ENCODE results near the gene YY1.
"Not testable (repeated sequence)": the region's sequence is repeated elsewhere in the genome, so short reads cannot be mapped to it uniquely, and the experiment has no call there.

YY1 gene

DNA sequence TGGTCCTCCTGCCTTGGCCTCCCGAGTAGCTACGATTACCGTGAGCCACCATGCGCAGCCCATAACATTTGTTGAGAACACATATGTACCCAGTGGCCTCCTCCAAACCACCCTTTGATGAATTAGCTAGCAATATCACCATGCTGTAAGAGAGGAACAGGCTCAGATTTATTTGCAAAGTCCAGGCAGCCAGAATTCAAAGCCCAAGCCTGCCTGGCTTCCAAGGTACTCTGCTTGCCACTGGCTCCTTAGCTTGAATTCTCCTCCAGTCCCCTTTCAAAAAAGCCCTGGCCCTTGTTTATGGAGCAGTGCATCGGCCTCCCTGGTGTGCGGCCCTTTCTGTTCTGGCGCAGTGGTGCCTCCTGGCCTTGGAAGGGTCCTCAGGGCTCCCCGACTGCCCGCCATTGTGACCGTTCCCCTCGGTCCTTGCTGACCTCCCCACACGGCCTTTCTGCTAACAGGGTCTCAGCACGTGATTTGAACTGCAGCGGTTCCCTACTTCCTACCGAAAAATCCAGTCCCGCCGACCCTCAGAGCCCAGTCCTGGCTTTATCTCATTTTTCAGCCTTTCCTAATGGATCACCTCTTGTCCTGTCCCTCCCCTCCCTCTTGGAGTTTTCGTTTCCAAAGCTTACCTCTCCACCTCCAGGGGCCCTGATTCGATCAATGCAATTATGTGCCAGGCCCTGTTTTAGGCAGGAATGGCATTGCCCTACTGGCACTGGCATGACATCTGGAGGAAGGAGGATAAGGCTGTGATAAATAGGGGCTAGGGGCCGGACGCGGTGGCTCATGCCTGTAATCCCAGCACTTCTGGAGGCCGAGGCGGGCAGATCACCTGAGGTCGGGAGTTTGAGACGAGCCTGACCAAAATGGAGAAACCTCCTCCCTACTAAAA is 45.3 kb downstream of the YY1 start:
- no peak for DNase-seq

DNA sequence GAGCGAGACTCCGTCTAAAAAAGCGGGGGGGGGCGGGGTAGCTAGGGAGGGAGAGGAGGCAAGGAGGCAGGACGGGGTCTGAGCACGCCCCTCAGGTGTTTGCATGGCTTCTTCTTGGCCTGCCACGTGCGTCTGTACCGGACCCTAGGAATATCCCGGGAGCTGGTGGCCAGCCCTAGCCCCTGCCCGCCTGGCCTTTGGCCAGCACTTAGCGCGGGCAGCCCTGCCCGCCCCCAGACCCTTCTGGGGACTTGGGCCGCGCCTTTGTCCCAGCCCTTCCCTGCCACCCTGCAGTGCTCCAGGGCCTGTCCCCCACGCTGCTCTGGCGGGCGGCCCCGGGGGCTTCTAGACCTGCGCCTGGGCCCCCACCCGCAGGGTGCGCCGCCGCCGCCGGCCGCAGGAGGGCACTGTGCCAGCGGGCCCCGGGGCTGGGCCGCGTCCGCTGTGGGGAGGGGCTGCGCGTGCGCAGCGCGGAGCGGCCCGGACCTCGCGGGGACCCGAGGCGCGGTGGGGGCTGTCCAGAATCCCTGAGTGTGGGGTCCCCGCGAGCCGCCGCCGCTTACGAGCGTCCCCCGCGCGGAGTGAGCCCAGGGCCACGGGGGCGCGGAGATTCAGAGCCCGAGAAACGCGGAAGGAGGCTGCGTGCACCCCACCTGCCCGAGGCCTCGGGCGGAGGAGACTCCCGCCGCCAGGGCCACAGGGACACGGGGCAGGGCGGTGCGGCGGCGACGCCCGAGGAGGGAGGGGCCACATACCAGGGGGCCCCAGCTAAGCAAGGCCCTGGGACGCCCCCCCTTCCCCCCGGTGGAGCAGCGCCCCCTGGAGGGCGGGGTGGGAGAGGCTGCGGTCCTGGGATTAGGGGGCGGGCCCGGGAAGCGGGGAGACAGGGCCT is 46.3 kb downstream of the YY1 start:
- DNase-seq: peak in 28 of 51 donors; percentile 32 to 76 (median 56)

DNA sequence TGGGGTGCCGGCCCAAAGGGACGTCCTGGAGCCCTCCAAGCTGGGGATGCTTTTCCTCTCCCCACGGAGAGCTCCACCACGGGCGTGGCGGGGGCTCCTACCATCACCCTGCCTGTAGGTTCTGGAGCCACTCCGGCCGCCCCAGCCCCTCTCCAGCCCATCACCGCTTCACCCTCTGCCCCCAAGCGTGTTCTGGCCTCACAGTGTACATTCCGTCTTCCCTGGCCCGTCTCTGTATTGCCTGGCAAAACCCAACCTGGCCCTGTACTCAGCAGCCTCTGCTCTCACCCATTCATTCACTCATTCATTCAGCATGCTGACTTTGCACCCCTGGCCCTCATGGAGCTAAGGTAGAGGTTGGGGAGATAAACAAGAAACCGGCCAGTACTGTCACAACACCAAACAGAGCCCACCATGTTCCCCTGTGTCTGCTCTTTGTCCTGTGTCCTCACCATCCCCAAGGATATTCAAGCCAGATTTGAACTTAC is 47.0 kb downstream of the YY1 start:
- DNase-seq: no peak

DNA sequence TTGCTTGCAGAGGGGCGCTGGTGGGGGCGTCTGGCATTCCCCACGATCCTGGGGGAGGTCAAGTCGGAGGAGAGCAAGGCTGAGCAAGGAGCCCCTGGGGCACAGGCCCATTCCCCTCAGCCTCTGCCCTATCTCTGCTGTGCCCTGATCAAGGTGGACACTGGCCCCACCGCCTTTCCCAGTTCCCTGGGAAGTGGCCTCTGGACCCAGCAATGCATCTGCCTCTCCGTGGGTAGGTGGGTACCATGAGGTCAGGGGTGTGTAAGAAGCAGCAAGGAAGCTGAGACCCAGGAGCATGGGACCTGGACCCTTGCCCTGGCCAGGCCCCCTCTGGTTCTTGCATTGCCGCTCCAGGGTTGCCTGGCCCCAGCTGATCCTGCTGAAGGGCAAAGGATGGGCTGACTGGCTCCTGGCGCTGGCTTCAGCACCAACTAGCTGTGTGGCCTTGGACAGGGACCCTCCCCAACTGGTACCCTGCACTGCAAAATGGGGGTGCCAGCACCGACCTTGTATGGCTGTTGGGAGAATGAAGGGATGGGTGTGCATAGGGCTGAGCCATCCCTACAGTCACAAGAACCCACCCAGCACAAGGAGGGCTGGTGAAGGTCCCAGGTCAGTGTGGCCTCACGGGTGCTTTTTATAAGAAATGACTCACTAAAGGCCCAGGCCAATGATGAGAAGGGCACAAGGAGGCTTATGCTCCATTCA is 47.7 kb downstream of the YY1 start:
- DNase-seq: no peak

DNA sequence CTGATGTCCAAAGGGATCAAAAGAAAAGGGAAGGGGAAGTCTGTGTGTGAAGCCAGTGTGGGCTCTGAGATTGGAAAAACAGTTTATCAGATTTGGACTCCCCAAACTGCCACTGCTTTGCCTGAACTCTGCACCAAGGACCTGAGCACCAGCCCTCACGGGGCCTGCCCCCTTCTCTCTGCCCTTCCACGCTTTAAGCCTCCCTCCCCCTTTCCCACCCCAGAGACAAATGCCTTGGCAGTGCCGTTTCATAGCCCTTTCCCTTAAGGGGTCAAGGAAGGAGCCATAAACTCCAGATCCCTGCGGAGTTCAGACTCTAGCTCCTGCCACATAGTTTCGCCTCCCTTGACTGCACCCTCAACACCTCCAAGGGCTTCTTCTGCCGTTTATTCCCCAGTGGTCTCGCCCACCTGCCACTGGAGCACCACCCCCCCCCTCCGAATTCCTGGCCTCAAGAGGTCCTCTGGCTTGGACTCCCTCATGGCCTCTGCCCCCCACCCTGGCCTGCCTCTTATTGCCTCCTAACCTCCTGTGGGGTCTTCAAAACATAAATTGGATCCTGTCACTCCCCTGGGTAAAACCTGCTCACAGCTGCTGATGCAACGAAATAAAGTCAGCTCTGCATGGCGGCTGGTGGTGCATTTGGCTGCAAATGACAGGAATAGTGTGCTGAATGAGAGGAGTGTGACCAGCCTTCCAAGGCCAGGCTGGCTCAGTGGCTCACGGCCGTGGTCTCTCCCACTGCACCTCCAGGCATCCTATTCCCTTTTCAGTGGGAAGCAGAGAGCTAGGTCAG is 48.5 kb downstream of the YY1 start:
- DNase-seq: no peak

DNA sequence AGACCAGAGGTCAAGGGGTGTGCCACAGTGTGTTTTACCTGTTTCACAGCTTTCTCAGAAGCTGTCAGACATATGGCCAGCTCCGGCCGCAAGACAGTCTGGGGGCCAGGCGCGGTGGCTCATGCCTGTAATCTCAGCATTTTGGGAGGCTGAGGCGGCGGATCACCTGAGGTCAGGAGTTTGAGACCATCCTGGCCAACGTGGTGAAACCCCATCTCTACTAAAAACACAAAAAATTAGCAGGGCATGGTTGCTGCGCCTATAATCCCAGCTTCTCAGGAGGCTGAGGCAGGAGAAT is 49.0 kb downstream of the YY1 start:
- not testable (repeated sequence) for DNase-seq

DNA sequence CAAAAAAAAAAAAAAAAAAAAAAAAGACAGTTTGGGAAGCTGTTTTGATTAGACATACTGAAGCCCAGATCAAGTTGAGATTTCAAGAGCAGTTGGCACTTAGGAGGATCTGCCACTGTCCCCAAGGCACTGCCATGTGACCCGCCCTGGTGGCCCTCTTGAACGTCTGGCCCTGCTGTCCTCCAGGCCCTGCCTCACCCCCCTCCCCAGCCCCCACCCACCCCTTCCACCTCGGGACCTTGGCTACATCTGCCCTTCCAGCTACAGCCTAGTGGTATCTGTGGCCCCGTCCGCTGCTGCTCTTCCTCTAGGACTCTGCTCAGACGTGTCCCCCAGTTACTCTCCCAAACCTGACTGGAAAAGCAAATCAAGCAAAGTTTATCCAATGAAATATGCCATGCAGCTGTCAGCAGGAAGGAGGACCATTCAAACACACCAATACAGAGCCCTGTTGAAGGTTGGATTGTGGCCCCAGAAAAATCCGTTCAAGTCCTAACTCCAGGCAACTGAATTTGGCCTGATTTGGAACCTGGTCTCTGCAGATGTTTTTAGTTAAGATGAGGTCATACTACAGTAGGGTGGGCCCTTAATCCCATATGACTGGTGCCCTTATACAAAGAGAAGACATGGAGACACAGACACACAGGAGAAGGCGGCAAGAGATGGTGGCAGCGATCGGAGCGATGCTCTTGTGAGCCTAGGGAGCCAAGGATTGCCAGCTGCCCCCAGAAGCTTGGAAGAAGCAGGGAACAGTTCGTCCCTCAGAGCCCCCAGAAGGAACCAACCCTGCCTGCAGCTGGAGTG is 49.6 kb downstream of the YY1 start:
- DNase-seq: no peak

DNA sequence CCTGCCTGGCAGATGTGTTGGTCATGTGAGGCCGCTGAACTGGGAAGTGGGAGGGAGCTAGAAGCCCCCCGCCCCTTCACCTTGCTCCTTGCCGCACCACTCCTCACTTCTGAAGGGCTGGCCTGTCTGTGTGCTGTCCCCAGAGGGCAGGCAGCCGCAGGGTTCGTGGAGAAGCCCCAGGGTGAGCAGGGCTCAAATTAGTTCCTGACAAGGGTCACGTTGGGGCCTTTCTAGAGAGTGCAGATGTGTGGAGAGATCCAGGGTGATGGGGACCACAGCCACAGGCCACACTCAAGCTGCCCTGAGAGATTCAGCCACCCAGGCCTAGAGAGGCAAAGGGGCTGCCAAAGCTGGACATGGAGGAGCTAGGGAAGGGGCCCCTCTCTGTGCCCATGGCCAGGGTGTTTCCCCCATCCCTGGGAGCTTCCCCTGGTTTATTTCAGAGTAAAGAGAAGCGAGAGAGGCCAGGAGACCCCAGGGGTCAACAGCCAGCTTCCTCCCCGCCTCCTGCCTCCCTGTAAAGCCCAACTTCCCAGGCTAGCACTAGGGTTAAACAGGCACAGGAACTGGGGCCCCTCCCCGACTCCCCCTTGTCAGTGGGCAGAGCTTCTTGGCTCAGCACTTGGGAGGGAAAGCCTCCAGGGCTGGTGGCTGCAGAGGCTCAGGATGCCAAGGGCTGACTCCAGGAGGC is 51.1 kb downstream of the YY1 start:
- DNase-seq: no peak

DNA sequence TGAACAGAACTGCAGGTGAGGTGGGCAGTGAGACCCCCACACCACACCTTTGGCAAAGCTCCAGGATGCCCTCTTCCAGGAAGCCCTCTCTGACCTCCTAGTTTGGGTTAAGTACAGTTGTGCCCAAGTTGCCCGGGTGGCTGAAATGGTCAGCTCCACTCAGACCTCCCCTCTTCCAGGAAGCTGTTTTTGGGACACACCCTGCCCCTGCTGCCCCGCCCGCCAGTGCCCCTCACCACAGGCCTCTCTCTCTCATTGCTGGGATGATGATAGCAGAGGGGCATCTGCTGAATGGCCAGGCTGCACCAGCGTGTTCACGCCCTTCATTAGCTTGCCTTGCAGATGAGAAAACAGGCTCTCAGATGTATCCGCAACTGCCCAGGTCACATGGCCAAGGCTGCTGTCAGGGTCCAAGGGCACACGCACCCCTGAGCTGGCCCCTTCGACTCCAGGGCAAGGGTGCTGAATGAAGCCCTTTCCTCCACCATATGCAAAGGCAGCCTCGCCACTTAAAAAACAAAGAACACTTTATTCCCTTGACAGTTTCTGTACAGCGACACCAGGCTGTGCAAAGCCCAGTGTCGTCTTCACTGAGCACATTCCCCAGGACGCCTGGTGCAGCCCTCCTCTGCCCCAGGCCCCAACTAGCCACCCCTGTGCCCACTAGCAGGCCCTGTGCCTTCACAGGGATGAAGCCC is 51.8 kb downstream of the YY1 start:
- peak in 2 of 51 donors; percentile 12 to 39 for DNase-seq

DNA sequence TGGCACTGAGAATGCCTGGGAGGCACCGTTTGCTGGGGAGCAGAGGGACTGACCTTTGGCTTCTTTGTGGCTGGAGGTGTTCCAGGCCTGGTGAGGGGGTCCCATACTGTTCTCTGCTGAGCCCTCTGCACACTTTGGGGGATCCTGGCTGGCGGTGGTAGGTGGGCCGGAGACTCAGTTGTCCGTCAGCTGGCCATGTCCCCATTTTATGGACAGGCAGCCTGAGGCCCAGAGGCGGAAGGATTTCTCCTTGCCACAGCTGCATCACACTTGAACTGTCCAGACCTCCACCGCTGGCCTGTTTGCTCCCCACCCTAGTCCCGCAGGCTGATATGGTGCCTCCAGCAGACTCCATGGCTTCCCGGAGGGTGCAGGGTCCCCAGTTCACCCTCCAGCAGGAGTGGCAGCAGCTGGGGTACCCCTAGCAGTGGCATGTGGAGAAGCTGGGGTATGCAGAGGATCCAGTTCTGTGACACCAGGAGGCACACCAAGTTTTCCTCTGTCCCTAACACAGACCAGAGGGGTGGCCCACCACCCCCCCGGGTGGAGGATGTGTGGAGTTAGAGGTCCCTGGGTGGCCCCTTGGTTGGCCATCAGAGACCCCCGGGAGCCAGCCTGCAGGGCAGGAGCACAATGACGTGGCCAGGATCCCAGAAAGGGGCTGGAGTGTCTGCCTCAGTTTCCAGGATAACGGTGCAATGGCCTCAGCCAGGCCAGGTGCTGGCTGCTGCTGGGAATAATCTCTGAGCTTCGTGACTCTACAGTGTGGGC is 52.5 kb downstream of the YY1 start:
- DNase-seq: no peak

DNA sequence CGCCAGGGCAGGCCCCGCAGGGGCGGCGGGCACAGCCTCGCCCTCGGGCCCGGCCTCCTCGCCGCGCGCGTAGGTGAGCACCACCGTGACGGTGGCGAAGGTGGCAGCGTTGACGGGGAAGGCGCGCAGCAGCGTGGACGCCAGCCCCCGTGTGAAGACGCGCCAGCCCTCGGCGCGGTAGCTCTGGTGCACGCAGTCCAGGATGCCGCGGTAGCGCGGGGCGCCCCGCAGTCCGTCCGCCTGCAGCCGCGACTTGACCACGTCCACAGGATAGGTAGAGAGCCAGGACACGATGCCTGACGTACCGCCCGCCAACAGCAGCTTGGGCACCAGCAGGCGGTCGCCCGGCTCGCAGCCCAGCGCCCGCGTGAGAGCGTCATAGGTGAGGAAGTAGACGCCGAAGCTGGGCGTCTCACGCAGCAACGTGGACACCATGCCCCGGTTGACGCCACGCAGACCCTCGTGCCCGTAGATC is 53.4 kb downstream of the YY1 start:
- DNase-seq: no peak

DNA sequence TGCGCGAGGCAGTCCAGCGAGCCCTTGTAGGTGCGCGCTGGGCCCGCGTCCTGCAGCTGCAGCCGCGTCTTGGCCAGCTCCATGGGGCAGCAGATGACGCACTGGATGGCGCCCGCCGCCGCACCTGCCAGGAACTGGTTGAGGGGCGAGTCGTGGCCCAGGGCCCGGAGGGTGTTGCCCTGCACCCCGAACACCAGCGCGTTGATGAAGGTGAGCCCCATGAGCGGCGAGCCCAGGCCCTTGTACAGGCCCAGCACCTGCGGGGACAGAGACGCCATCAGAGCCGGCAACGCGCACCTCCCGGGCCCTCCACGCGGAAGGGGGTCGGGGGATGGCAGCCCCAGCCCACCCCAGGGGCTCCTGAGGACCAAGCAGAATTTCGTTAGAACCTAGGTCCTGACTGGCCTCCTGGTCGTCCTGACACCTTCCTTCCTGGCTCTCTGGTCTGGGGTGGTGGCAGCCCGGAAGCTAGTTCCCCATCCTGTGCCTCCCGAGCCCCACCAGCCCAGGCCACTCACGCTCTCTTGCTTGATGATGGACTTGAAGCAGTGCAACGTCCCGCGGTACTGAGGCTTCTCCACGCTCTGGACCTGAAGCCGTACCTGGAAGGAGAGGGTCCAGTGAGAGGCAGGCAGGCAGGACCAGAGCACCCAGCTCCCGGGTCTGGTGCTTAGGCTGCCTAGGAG is 54.0 kb downstream of the YY1 start:
- DNase-seq: no peak

DNA sequence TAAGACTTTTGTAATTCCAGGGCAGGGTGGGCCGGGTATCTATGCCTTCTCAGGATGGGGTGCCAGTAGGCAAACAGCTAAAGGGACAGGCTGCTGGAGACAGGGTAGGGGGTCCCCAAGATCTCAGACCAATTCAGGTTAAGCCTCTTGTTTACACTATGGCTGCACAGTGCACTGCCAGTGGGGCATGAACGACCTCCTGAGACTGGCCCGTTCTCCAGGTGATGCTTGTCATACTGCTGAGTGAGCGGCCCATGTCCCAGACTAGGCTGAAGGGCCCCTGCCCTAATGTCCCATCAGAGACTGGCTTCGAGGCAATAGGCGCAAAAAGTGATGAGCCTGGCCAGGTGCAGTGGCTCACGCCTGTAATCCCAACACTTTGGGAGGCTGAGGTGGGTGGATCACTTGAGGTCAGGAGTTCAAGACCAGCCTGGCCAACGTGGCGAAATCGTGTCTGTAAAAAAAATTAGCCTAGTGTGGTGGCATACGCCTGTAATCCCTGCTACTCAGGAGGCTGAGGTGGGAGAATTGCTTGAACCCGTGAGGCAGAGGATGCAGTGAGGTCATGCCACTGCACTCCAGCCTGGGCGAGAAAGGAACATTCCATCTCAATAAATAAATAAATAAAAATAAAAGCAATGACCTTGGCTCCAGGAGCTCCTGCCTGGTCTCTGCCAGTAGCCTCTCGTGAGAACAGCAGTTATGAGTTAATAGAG is 54.7 kb downstream of the YY1 start:
- DNase-seq: no peak

DNA sequence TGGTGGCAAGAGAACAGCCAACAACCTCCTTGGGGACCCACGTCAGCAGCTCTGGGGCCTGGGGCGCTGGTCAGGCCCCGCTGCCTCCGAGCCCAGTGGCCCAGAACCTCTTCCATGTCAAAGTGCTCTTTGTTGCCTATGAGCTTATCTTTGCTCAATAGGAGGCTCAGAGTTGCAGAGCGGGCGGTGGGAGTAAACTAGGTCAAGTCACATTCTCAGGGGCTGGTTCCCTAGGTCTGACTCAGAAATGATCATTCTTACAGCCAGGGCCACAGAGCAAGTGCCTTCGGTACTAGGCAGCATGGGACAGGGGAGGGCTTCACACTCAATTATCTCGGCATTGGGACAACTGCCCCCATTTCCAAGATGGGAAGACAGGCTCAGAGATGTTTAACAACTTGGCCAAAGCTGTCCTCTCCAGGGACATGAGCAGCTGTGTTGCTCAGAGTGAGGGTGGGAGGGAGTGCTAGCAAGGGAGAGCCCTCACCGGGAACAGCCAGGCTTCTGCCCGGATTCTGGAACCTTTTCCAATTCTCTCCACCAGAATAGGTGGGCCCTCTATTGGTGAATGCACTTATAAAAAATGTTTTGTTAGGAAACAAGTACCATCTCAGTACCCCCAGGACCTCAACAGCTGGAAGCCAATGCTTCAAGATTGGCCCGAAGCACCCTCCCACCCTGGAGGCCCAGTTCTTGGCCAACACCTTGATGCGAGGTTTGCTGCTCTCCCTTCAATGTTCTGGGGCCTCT is 55.4 kb downstream of the YY1 start:
- no peak for DNase-seq

DNA sequence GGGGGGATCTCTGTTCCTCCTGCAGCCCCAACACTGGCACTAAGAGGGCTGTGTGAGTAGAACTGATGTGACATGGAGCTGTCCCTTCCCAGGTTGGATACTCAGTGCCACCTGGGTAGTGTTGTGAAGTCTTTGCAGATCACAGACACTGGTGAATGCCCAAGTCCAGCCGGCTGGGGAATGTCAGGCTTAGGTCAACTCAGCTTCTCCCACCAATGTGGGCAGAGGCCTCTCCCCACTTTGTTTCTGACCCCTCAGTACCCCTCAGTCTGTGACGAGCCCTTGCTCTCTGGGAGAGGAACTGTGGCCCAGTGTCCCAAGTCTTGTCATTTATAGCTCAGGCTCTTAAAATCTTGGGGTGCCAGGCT is 56.0 kb downstream of the YY1 start:
- no peak for DNase-seq
